Stimulated activated CD8-positive, alpha-beta memory T cell treated with anti-CD3 and anti-CD28 coated beads, Interleukin-15, amount 100 ng/mL, for 4 hours (primary cell): ENCODE results near the gene XRCC2.

ENCODE experiments used
- DNase-seq, 2 donors: peaks; one replicate each; pipeline ENCODE4 v3.0.0-alpha.2; 2020; ENCODE audit warnings: low read depth in 2 of 2

Gene XRCC2

GRCh38 chr7:152615031-152615741 lies 60.8 kb downstream of the XRCC2 start:
- DNase-seq: no peak

GRCh38 chr7:152608656-152609055 lies 67.3 kb downstream of the XRCC2 start:
- no peak for DNase-seq

GRCh38 chr7:152608208-152608607 lies 67.7 kb downstream of the XRCC2 start:
- DNase-seq: no peak

- DNase-seq: no peak
Measured at GRCh38 chr7:152607007-152607406, 68.9 kb downstream of the XRCC2 start.

- DNase-seq: no peak
Measured at GRCh38 chr7:152602962-152603361, 73.0 kb downstream of the XRCC2 start.

- DNase-seq: no peak
Measured at GRCh38 chr7:152601305-152601798, 74.6 kb downstream of the XRCC2 start.

- DNase-seq: no peak
Measured at GRCh38 chr7:152600266-152600665, 75.7 kb downstream of the XRCC2 start.

GRCh38 chr7:152597507-152597906 lies 78.4 kb downstream of the XRCC2 start:
- DNase-seq: no peak

GRCh38 chr7:152596824-152597223 lies 79.1 kb downstream of the XRCC2 start:
- DNase-seq: no peak
